GM12874 (cell line): Measurements from ENCODE around the gene SFMBT2.

Experiments used
- CTCF ChIP-seq: IDR thresholded peaks from 2 replicates; pipeline ENCODE4 v1.5.1; 2011; ENCODE audit warnings: low read depth, mild to moderate bottlenecking, control low read depth, low read length, moderate library complexity; ENCODE audit not compliant: insufficient read depth

SFMBT2 gene

GRCh38 chr10:7218968-7219367 is 191.9 kb downstream of the SFMBT2 start:
- TF ChIP-seq CTCF = no peak

- no peak for TF ChIP-seq CTCF
Observed at GRCh38 chr10:7211857-7212577, 198.8 kb downstream of the SFMBT2 start.

DNA sequence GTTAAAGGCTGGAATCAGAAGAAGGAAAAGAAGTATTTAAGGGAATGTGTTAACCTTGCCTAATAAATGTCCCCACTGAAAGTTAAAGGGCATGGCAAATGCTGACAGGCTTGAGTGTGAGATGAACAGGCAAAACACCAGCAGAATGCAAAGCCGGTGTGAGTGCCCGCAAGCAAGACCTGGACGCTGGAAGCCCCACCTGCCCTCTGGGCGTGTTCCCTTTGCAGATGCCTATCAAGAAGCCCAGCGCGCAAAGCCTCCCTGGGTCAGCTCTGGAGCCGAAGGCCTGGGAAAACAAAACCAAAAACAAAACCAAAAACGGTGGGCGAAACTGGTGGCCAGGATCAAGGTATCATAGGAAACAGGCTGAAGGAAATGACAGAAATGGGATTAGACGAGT is 200.3 kb downstream of the SFMBT2 start:
- no peak for TF ChIP-seq CTCF

- TF ChIP-seq CTCF = no peak
Observed at GRCh38 chr10:7209458-7209857, 201.4 kb downstream of the SFMBT2 start.

DNA sequence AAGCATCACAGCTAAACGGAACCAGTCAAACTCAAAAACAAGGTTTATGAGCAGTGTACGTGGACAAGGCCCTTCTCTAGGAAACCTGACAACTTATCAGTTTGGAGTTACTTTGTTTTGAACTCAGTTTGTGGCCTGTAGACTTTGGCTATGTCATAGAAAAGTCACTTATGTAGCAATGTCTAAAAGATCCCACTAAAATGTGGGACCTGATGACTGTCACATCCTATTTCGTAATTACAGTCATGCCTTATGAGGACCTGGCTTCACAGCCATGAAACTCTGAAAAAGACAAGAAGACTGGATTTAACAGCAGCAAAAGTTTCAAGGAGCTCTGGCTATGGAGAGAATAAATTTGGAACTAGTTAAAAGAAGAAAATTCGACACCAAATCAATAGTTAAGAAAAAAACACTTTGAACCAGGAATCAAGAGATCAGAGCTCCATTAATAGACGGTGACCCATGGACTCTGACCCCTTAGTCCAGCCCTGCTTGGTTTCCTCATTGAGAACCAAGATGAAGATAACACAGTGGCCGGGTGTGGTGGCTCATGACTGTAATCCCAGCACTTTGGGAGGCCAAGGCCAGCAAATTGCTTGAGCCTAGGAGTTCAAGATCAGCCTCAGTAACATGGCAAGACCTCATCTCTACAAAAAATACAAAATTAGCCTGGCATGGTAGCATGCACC is 204.3 kb downstream of the SFMBT2 start:
- TF ChIP-seq CTCF = no peak

DNA sequence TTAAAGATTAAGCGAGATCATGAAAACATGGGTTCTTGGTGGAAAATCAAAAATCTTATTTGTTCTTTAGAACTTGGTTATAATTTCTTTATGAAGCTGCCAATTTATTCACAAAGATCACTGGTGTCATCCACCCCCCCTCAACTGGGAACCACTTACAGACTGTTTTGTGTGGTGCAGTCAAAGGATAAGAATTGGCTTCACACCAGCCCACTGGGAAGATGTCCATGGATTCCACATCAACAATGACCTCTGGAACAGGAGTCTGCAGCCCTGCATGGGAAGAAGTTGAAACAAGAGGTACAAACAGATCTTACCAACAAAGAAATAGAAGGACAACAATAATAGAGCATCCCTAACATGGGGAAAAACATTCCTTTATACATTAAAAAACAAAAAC is 205.2 kb downstream of the SFMBT2 start:
- no peak for TF ChIP-seq CTCF

DNA sequence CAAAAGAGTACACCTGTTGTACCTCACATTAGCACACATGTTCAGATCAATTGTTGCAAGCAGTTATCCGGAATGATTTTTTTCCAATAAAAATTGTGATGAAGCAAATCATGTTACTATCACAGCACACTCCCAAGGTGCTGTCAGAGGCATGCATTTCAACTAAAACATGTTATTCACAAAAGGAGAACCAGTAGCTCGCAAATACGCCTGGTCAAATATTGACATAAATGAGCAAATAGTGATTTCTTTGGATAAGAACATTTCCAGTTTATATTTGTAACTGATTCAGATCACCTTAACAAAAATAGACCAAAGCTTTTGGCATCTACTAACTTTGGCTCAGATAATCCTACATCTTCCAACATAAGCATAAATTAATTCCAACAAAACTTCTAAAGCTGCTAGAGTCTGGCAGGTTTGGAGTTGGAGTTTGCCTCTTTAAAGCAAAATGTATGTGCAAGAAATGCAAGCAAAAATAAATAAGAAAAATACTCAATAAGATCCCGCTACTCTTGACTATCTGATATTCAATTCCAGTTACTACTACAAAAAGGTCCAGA is 208.0 kb downstream of the SFMBT2 start:
- TF ChIP-seq CTCF = no peak
